HEK293 (cell line): ENCODE data around the gene COX7A2.
A peak's percentile ranks its signal among the peaks of the same experiment; 100 is the strongest.

ENCODE experiments used
- CTCF ChIA-PET: fragments of 350-600 bp; formaldehyde crosslinking; extraction: SDS; loops from one replicate; lab custom pipeline; 2021; ENCODE audit warnings: antibody characterized with exemption; lab: Yijun Ruan, JAX
- POLR2A ChIA-PET: fragments of 300-600 bp; formaldehyde crosslinking; extraction: SDS; loops from one replicate; lab custom pipeline; 2020; ENCODE audit warnings: antibody characterized with exemption, inconsistent platforms; lab: Yijun Ruan, JAX
- H3K27ac ChIP-seq: fragments of 200-500 bp; sonication (Bioruptor generic); 2 replicates; pipeline ENCODE4 v1.5.1; 2014; ENCODE audit warnings: low read depth, low read length, control low read depth, inconsistent platforms; ENCODE audit errors: extremely low read depth
- H3K36me3 ChIP-seq, 2 experiments: fragments of 200-500 bp in 1 of 2; sonication (Bioruptor generic) in 1 of 2; 1 replicate in 1 of 2; 2 replicates in 1 of 2; pipeline ENCODE4 v1.5.1; 2014 to 2017; ENCODE audit warnings: inconsistent platforms in 2 of 2, low read length in 2 of 2; ENCODE audit not compliant: control insufficient read depth in 2 of 2, insufficient read depth in 1 of 2
- H3K4me1 ChIP-seq: fragments of 200-500 bp; sonication (Bioruptor generic); 2 replicates; pipeline ENCODE4 v1.5.1; 2014; ENCODE audit warnings: mild to moderate bottlenecking, low read length, inconsistent platforms; ENCODE audit not compliant: control insufficient read depth, insufficient read depth
- H3K4me3 ChIP-seq: 2 replicates; pipeline ENCODE4 v1.5.1; 2011; ENCODE audit warnings: low read depth, mild to moderate bottlenecking, control low read depth, low read length, moderate library complexity
- H3K9me3 ChIP-seq: fragments of 200-500 bp; sonication (Bioruptor generic); 2 replicates; pipeline ENCODE4 v1.5.1; 2014; ENCODE audit warnings: low read depth, low read length, inconsistent platforms; ENCODE audit not compliant: control insufficient read depth, insufficient read depth
- EGR2 ChIP-seq: fragments of 450-650 bp; formaldehyde crosslinking; IDR thresholded peaks from 2 replicates; pipeline ENCODE4 v1.5.1; 2016; ENCODE audit warnings: low read depth, missing biosample characterization, missing genetic modification characterization
- GFI1B ChIP-seq: fragments of 450-650 bp; formaldehyde crosslinking; IDR thresholded peaks from 2 replicates; pipeline ENCODE4 v1.5.1; 2016; ENCODE audit warnings: missing biosample characterization, missing genetic modification characterization
- GLI4 ChIP-seq: fragments of 450-650 bp; formaldehyde crosslinking; IDR thresholded peaks from 2 replicates; pipeline ENCODE4 v1.5.1; 2016; ENCODE audit warnings: missing biosample characterization, missing genetic modification characterization
- HOXA7 ChIP-seq: sonication (generic); formaldehyde crosslinking; IDR thresholded peaks from 2 replicates; pipeline ENCODE4 v1.8.1; 2022; ENCODE audit warnings: missing genetic modification reagents, borderline replicate concordance
- HOXD13 ChIP-seq: sonication (generic); formaldehyde crosslinking; IDR thresholded peaks from 2 replicates; pipeline ENCODE4 v1.8.0; 2022; ENCODE audit warnings: missing genetic modification reagents, borderline replicate concordance
- PRDM1 ChIP-seq: fragments of 450-650 bp; formaldehyde crosslinking; IDR thresholded peaks from 2 replicates; pipeline ENCODE4; 2016; ENCODE audit warnings: missing biosample characterization, missing genetic modification characterization
- ZBTB20 ChIP-seq: fragments of 450-650 bp; formaldehyde crosslinking; IDR thresholded peaks from 2 replicates; pipeline ENCODE4 v1.5.1; 2016; ENCODE audit warnings: missing biosample characterization, missing genetic modification characterization
- ZBTB21 ChIP-seq: fragments of 450-650 bp; formaldehyde crosslinking; IDR thresholded peaks from 2 replicates; pipeline ENCODE4 v1.5.1; 2017; ENCODE audit warnings: missing biosample characterization, missing genetic modification characterization
- ZFP69B ChIP-seq: fragments of 450-650 bp; formaldehyde crosslinking; IDR thresholded peaks from 2 replicates; pipeline ENCODE4 v1.5.1; 2016; ENCODE audit warnings: missing biosample characterization, missing genetic modification characterization
- ZNF114 ChIP-seq: fragments of 450-650 bp; formaldehyde crosslinking; IDR thresholded peaks from 2 replicates; pipeline ENCODE4 v1.5.0; 2017; ENCODE audit warnings: missing biosample characterization, missing genetic modification characterization
- ZNF16 ChIP-seq: fragments of 450-650 bp; formaldehyde crosslinking; IDR thresholded peaks from 2 replicates; pipeline ENCODE4 v1.5.1; 2016; ENCODE audit warnings: low read depth, missing biosample characterization, missing genetic modification characterization
- ZNF169 ChIP-seq: fragments of 450-650 bp; formaldehyde crosslinking; IDR thresholded peaks from 2 replicates; pipeline ENCODE4 v1.5.1; 2016; ENCODE audit warnings: missing biosample characterization, missing genetic modification characterization
- ZNF184 ChIP-seq: fragments of 450-650 bp; IDR thresholded peaks from 2 replicates; pipeline ENCODE4 v1.5.1; 2018; ENCODE audit warnings: missing biosample characterization, mild to moderate bottlenecking, missing genetic modification characterization
- ZNF2 ChIP-seq: fragments of 450-650 bp; formaldehyde crosslinking; IDR thresholded peaks from 2 replicates; pipeline ENCODE4 v1.5.1; 2016; ENCODE audit warnings: missing biosample characterization, missing genetic modification characterization
- ZNF223 ChIP-seq: fragments of 450-650 bp; formaldehyde crosslinking; IDR thresholded peaks from 2 replicates; pipeline ENCODE4 v1.5.1; 2016; ENCODE audit warnings: missing biosample characterization, missing genetic modification characterization
- ZNF24 ChIP-seq: fragments of 450-650 bp; formaldehyde crosslinking; IDR thresholded peaks from 2 replicates; pipeline ENCODE4 v1.5.1; 2016; ENCODE audit warnings: missing biosample characterization, missing genetic modification characterization
- ZNF341 ChIP-seq: fragments of 450-650 bp; formaldehyde crosslinking; IDR thresholded peaks from 2 replicates; pipeline ENCODE4; 2016; ENCODE audit warnings: low read depth, missing biosample characterization, missing genetic modification characterization
- ZNF394 ChIP-seq: fragments of 450-650 bp; formaldehyde crosslinking; IDR thresholded peaks from 2 replicates; pipeline ENCODE4 v1.5.1; 2016; ENCODE audit warnings: missing biosample characterization, missing genetic modification characterization, mild to moderate bottlenecking, moderate library complexity, borderline replicate concordance
- ZNF544 ChIP-seq: fragments of 450-650 bp; formaldehyde crosslinking; IDR thresholded peaks from 2 replicates; pipeline ENCODE4 v1.5.0; 2017; ENCODE audit warnings: missing biosample characterization, missing genetic modification characterization
- ZNF654 ChIP-seq: fragments of 450-650 bp; formaldehyde crosslinking; IDR thresholded peaks from 2 replicates; pipeline ENCODE4 v1.5.1; 2016; ENCODE audit warnings: low read depth, missing biosample characterization, missing genetic modification characterization
- ZNF658 ChIP-seq: fragments of 450-650 bp; formaldehyde crosslinking; IDR thresholded peaks from 2 replicates; pipeline ENCODE4; 2016; ENCODE audit warnings: missing biosample characterization, missing genetic modification characterization
- ZNF677 ChIP-seq: fragments of 450-650 bp; IDR thresholded peaks from 2 replicates; pipeline ENCODE4 v1.5.0; 2018; ENCODE audit warnings: missing biosample characterization, mild to moderate bottlenecking, missing genetic modification characterization, moderate library complexity
- ZNF776 ChIP-seq: fragments of 450-650 bp; formaldehyde crosslinking; IDR thresholded peaks from 2 replicates; pipeline ENCODE4 v1.5.0; 2017; ENCODE audit warnings: missing biosample characterization, missing genetic modification characterization, borderline replicate concordance
- ZSCAN30 ChIP-seq: fragments of 450-650 bp; IDR thresholded peaks from 2 replicates; pipeline ENCODE4 v1.5.1; 2018; ENCODE audit warnings: missing biosample characterization, mild to moderate bottlenecking, missing genetic modification characterization, moderate library complexity
- ZXDB ChIP-seq: fragments of 450-650 bp; formaldehyde crosslinking; IDR thresholded peaks from 2 replicates; pipeline ENCODE4 v1.5.1; 2016; ENCODE audit warnings: missing biosample characterization, missing genetic modification characterization
- TF ChIP-seq, protein P1 (sequence below): fragments of 450-650 bp; formaldehyde crosslinking; IDR thresholded peaks from 2 replicates; pipeline ENCODE4 v1.5.1; 2016; ENCODE audit warnings: missing biosample characterization, missing genetic modification characterization, borderline replicate concordance

The COX7A2 gene

GRCh38 chr6:75204217-75204958 lies 39.2 kb downstream of the COX7A2 start (continued):
- TF ChIP-seq ZNF658 (tag by site-specific recombination) (no peak), HOXA7 (CRISPR knock-in tag) (no peak), ZBTB20 (tag by site-specific recombination) (0 out of 2 replicates have a peak, but pooled peaks have one; percentile 16), ZNF114 (no peak), ZNF16 (no peak), ZNF677 (tag by site-specific recombination) (no peak), ZNF223 (tag by site-specific recombination) (no peak), HOXD13 (CRISPR knock-in tag) (no peak), PRDM1 (tag by site-specific recombination) (peak; percentile 63), ZNF341 (tag by site-specific recombination) (no peak), ZNF24 (tag by site-specific recombination) (no peak), ZXDB (no peak), EGR2 (peak; percentile 93), ZNF654 (peak; percentile 93)

GRCh38 chr6:75203721-75204120 lies 39.9 kb downstream of the COX7A2 start:
- CTCF ChIA-PET: interaction anchor here (0.6 to 2.3 kb wide), 31 partner anchors 12 to 1471 kb away, joined by 3 to 14 read pairs (median 4); no protein-coding TSS in a partner anchor
- Histone ChIP-seq H3K4me1 (peaks cover 7% of the 10 kb centered on the region), H3K27ac (no peak overlapping the region), H3K36me3 (no peaks in the 10 kb centered on the region), H3K4me3 (no peak overlapping the region; the same call in none of the 2 replicates), H3K9me3 (no peaks in the 10 kb centered on the region)
- POLR2A ChIA-PET: interaction anchor here (0.5 to 2.6 kb wide), 4 partner anchors 13 to 445 kb away, joined by 3 to 12 read pairs (median 3); partner anchors contain the start of gene TMEM30A
- TF ChIP-seq ZNF184 (tag by site-specific recombination): no peak
- no peak for TF ChIP-seq ZFP69B
- TF ChIP-seq GLI4: no peak
- no peak for TF ChIP-seq ZNF169 (tag by site-specific recombination)
- TF ChIP-seq ZNF776 (tag by site-specific recombination): no peak
- no peak for TF ChIP-seq ZSCAN30 (tag by site-specific recombination)
- TF ChIP-seq ZNF2 (tag by site-specific recombination): no peak

DNA sequence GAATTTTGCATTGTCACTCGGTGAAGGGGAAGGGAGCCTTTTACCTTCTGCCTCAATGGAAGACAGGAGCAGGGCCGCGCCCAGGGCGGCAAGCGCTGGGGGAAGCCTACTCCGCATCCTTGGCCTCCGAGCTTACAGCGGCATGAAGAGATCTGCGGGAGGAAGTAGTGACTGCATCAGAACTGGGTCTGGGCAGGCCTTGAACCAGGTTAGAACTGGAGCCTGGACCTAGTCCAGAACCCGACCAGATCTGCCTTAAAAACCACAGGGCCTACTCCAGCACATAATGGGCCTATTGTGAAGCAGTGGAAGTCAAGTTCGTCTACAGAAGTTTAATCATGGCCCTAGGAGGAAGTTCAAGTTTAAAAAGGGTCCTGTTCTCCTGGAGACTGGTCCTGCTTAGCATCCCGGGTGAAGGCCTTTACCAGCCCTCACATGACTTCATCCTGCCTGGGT lies 40.9 kb downstream of the COX7A2 start:
- Histone ChIP-seq H3K9me3 (no peaks in the 10 kb centered on the region), H3K4me3 (no peak overlapping the region), H3K27ac (no peak overlapping the region), H3K36me3 (no peaks in the 10 kb centered on the region), H3K4me1 (peaks cover 7% of the 10 kb centered on the region)
- ChIA-PET POLR2A (no interaction called here), CTCF (interaction anchor here (0.6 to 2.5 kb wide), 10 partner anchors 9 to 1470 kb away, joined by 3 to 14 read pairs (median 6); no protein-coding TSS in a partner anchor)
- no peak for TF ChIP-seq ZBTB21
- no peak for TF ChIP-seq ZNF544 (tag by site-specific recombination)
- no peak for TF ChIP-seq ZNF394 (tag by site-specific recombination)
- TF ChIP-seq, protein P1, sequence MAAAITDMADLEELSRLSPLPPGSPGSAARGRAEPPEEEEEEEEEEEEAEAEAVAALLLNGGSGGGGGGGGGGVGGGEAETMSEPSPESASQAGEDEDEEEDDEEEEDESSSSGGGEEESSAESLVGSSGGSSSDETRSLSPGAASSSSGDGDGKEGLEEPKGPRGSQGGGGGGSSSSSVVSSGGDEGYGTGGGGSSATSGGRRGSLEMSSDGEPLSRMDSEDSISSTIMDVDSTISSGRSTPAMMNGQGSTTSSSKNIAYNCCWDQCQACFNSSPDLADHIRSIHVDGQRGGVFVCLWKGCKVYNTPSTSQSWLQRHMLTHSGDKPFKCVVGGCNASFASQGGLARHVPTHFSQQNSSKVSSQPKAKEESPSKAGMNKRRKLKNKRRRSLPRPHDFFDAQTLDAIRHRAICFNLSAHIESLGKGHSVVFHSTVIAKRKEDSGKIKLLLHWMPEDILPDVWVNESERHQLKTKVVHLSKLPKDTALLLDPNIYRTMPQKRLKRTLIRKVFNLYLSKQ (tag by site-specific recombination): no peak
- no peak for TF ChIP-seq GFI1B
